SU-DHL-6 (cell line): Measurements from ENCODE around the gene UQCRC2.

Experiments
- H2AFZ ChIP-seq: fragments of 200-600 bp; sonication (generic); 2 replicates; pipeline ENCODE4 v1.6.1; 2014; ENCODE audit warnings: low read depth, mild to moderate bottlenecking, moderate library complexity, mixed read lengths, antibody characterized with exemption, low read length; ENCODE audit not compliant: severe bottlenecking
- H3F3A ChIP-seq: fragments of 200-600 bp; shearing (Covaris generic); 2 replicates; pipeline ENCODE4 v1.6.0; 2016; ENCODE audit warnings: antibody characterized with exemption, mild to moderate bottlenecking; ENCODE audit not compliant: insufficient read depth
- H3K27ac ChIP-seq: fragments of 200-600 bp; sonication (generic); 2 replicates; pipeline ENCODE4 v1.5.1; 2016; ENCODE audit warnings: low read depth, mild to moderate bottlenecking, low read length, moderate library complexity, mixed read lengths
- H3K27me3 ChIP-seq: fragments of 200-600 bp; sonication (generic), shearing (Covaris generic); 2 replicates; pipeline ENCODE4 v1.6.0; 2014; ENCODE audit warnings: mild to moderate bottlenecking, low read length
- H3K36me3 ChIP-seq: fragments of 200-600 bp; sonication (generic); 2 replicates; pipeline ENCODE4 v1.6.1; 2014; ENCODE audit warnings: mild to moderate bottlenecking, low read length, mixed read lengths
- H3K4me2 ChIP-seq: fragments of 300-600, 200-600 bp; shearing (Covaris generic), sonication (generic); 2 replicates; pipeline ENCODE4 v1.6.0; 2014; ENCODE audit warnings: low read length, low read depth, mild to moderate bottlenecking; ENCODE audit not compliant: poor library complexity, severe bottlenecking
- H3K4me3 ChIP-seq: fragments of 200-600 bp; sonication (generic); 2 replicates; pipeline ENCODE4 v1.5.1; 2014; ENCODE audit warnings: antibody characterized with exemption, low read length, mild to moderate bottlenecking, mixed read lengths; ENCODE audit not compliant: insufficient read depth, poor library complexity, severe bottlenecking
- H3K79me2 ChIP-seq: fragments of 200-600 bp; sonication (generic); 2 replicates; pipeline ENCODE4 v1.6.1; 2014; ENCODE audit warnings: mild to moderate bottlenecking, low read length, moderate library complexity; ENCODE audit not compliant: insufficient read depth
- H3K9ac ChIP-seq: fragments of 200-600 bp; sonication (generic); 2 replicates; pipeline ENCODE4 v1.7.0; 2014; ENCODE audit warnings: mild to moderate bottlenecking, low read length
- H3K9me2 ChIP-seq: fragments of 200-600 bp; sonication (generic); replicated peaks from 2 replicates; pipeline ENCODE4 v1.6.1; 2014; ENCODE audit warnings: low read length; ENCODE audit not compliant: insufficient read depth
- H3K9me3 ChIP-seq: fragments of 200-600 bp; sonication (generic); 2 replicates; pipeline ENCODE4 v1.6.1; 2014; ENCODE audit warnings: low read length, mixed read lengths; ENCODE audit not compliant: insufficient read depth
- H4K20me1 ChIP-seq: fragments of 200-600 bp; sonication (generic); 2 replicates; pipeline ENCODE4 v1.6.1; 2014; ENCODE audit warnings: low read depth, mild to moderate bottlenecking, antibody characterized with exemption, low read length, moderate library complexity, mixed read lengths
- EZH2phosphoT487 ChIP-seq: fragments of 200-600 bp; sonication (generic), shearing (Covaris generic); conservative IDR thresholded peaks from 2 replicates; pipeline ENCODE4 v1.6.1; 2018; ENCODE audit warnings: mild to moderate bottlenecking, antibody characterized with exemption, low read length, moderate library complexity, mixed read lengths
- TF ChIP-seq, protein P1 (sequence below): fragments of 200-600 bp; sonication (generic); IDR thresholded peaks from one replicate; pipeline ENCODE4 v1.5.1; 2017; ENCODE audit warnings: antibody characterized with exemption, mild to moderate bottlenecking, low read length, moderate library complexity; ENCODE audit not compliant: insufficient read depth, poor library complexity, severe bottlenecking

UQCRC2 gene

DNA sequence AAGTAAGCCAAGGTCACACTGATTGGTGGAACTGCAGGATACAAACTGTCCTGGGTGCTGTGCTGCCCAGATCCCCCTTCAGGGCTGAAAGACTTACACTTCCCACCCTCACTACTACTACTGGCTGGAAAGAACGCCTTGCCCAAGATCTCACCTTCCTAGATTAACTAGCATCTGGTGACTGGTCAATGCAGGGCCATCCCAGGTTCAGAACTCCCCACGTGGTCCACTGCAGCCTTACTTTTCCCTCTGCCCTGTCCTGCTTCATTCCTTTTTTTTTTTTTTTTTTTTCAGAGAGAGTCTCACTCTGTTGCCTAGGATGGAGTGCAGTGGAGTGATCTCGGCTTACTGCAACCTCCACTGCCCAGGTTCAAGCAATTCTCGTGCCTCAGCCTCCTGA is 50.0 kb downstream of the UQCRC2 start:
- no peaks in the 10 kb centered on the region for H3K79me2 ChIP-seq
- H3K4me2 ChIP-seq = no peak overlapping the region
- H3K4me3 ChIP-seq = no peak overlapping the region
- no peaks in the 10 kb centered on the region for H3K9me3 ChIP-seq
- H2AFZ ChIP-seq = no peak overlapping the region
- H3K9me2 ChIP-seq = no peaks in the 10 kb centered on the region
- H3K27ac ChIP-seq = no peak overlapping the region
- H3K9ac ChIP-seq = no peak overlapping the region
- H4K20me1 ChIP-seq = no peaks in the 10 kb centered on the region
- 0 out of 2 replicates have a peak, but pooled peaks cover 4% of the 10 kb centered on the region for H3F3A ChIP-seq
- no peaks in the 10 kb centered on the region for H3K36me3 ChIP-seq
- TF ChIP-seq, protein P1, sequence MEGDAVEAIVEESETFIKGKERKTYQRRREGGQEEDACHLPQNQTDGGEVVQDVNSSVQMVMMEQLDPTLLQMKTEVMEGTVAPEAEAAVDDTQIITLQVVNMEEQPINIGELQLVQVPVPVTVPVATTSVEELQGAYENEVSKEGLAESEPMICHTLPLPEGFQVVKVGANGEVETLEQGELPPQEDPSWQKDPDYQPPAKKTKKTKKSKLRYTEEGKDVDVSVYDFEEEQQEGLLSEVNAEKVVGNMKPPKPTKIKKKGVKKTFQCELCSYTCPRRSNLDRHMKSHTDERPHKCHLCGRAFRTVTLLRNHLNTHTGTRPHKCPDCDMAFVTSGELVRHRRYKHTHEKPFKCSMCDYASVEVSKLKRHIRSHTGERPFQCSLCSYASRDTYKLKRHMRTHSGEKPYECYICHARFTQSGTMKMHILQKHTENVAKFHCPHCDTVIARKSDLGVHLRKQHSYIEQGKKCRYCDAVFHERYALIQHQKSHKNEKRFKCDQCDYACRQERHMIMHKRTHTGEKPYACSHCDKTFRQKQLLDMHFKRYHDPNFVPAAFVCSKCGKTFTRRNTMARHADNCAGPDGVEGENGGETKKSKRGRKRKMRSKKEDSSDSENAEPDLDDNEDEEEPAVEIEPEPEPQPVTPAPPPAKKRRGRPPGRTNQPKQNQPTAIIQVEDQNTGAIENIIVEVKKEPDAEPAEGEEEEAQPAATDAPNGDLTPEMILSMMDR = no peak
- TF ChIP-seq EZH2phosphoT487 = no peak
- H3K27me3 ChIP-seq = no peaks in the 10 kb centered on the region

DNA sequence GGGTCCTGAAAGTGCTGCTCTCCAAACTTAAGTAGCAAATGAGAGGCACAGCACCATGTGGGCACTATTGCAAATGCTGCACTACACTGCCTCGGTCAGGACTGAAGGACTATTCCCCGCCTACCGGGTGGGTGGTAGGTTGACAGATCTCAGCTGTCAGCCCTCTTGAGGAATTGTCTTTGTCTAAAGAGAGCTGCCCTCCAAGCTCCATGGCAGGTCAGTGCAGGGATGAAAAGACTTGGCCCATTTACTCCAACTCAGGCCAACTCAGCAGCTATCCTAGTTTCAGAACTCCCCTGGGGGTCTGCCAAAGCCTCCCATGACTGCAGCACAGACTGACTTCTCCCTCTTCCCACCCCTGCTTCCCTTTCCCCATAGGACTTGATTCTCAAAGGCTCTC is 51.2 kb downstream of the UQCRC2 start:
- Histone ChIP-seq H3K27me3 (no peaks in the 10 kb centered on the region), H3K4me2 (no peak overlapping the region), H3K9me2 (no peaks in the 10 kb centered on the region), H3K9ac (no peak overlapping the region), H3K9me3 (no peaks in the 10 kb centered on the region), H3K27ac (no peak overlapping the region), H2AFZ (no peak overlapping the region), H3K36me3 (no peaks in the 10 kb centered on the region), H3K4me3 (no peak overlapping the region), H3K79me2 (peaks cover 10% of the 10 kb centered on the region), H4K20me1 (no peaks in the 10 kb centered on the region), H3F3A (0 out of 2 replicates have a peak, but pooled peaks cover 4% of the 10 kb centered on the region)
- TF ChIP-seq EZH2phosphoT487 = no peak
- TF ChIP-seq, protein P1 = no peak

DNA sequence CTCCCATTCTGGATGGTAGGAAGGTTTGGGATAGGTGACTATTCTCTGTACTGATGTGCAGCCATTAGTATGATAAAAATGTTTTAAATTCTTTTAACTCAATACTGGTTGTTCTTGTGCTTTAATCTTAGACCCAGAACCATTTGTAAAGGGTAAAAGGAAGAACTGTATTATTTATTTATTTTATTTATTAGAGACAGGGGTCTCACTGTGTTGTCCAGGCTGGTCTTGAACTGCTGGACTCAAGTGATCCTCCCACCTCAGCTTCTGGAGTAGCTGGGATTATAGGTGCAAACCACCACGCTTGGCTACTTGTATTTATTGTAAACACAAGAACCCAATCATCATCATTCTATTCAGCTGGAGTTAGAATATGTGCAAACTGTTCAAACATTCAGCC is 52.6 kb downstream of the UQCRC2 start:
- H3F3A ChIP-seq = 0 out of 2 replicates have a peak, but pooled peaks cover 4% of the 10 kb centered on the region
- H3K9me3 ChIP-seq = no peaks in the 10 kb centered on the region
- no peak overlapping the region for H3K4me2 ChIP-seq
- no peak overlapping the region for H2AFZ ChIP-seq
- H3K9me2 ChIP-seq = no peaks in the 10 kb centered on the region
- H3K27ac ChIP-seq = no peak overlapping the region
- H3K79me2 ChIP-seq = peaks cover 11% of the 10 kb centered on the region
- no peak for TF ChIP-seq EZH2phosphoT487
- TF ChIP-seq, protein P1 = no peak
- H4K20me1 ChIP-seq = no peaks in the 10 kb centered on the region
- no peaks in the 10 kb centered on the region for H3K36me3 ChIP-seq
- no peak overlapping the region for H3K9ac ChIP-seq
- no peak overlapping the region for H3K4me3 ChIP-seq
- no peaks in the 10 kb centered on the region for H3K27me3 ChIP-seq
